Upper lobe of right lung (tissue), 1 donor: ENCODE measurements around the gene DHRSX. TPM values are rescaled to one million over a fixed set of nuclear protein-coding genes. Genes with fewer than 3 reads are reported as not detected.
"Not testable (repeated sequence)": the region's sequence is repeated elsewhere in the genome, so short reads cannot be mapped to it uniquely, and the experiment has no call there.

Experiments used
- ATAC-seq: fragments of 200-7000 bp; cut with Tn5 transposase; one replicate; pipeline ENCODE4 v1.9.1; 2020; ENCODE audit warnings: mild to moderate bottlenecking, moderate library complexity
- DNase-seq: peaks from one replicate; pipeline ENCODE4 v3.0.0-alpha.2; 2020
- H3K27ac ChIP-seq: fragments of 200-600 bp; one replicate; pipeline ENCODE4 v1.8.0; 2022
- H3K27me3 ChIP-seq: fragments of 200-600 bp; one replicate; pipeline ENCODE4 v1.8.0; 2022; ENCODE audit warnings: mild to moderate bottlenecking
- H3K36me3 ChIP-seq: fragments of 200-600 bp; one replicate; pipeline ENCODE4 v1.8.0; 2022
- H3K4me1 ChIP-seq: fragments of 200-600 bp; one replicate; pipeline ENCODE4 v1.8.0; 2022
- H3K4me3 ChIP-seq: fragments of 200-600 bp; one replicate; pipeline ENCODE4 v1.8.0; 2022; ENCODE audit warnings: mild to moderate bottlenecking
- H3K9me3 ChIP-seq: fragments of 200-600 bp; one replicate; pipeline ENCODE4 v1.8.0; 2022
- CTCF ChIP-seq: fragments of 200-600 bp; IDR thresholded peaks from one replicate; pipeline ENCODE4 v1.8.0; 2022; ENCODE audit warnings: antibody characterized with exemption
- intact Hi-C: fragments of 100-400 bp; cut with DNase I; formaldehyde crosslinking; loops from one replicate; pipeline ENCODE4 v1.11.0; 2022
- total RNA-seq: library from RNA; stranded (reverse); fragmentation: NEBNext Ultra II Directional; extraction: Animal tissue kit (Norgen Biotek cat#: 25700); gene quantifications from one replicate; pipeline ENCODE4 v1.2.1, GENCODE V29; 2021
- donor health status: DM: no; HTN: yes; CAD: no; lungs with severe emphysema.

The DHRSX gene
- total RNA-seq, 1 donor from 2014 or later = 34.8 TPM

- no peaks in the 10 kb centered on the region for H3K9me3 ChIP-seq
- H3K36me3 ChIP-seq = no peaks in the 10 kb centered on the region
- H3K4me1 ChIP-seq = no peaks in the 10 kb centered on the region
- intact Hi-C loops = no loop called here
- ATAC-seq (no peak), DNase-seq (no peak)
- no peak for TF ChIP-seq CTCF
- H3K4me3 ChIP-seq = no peak overlapping the region
- no peaks in the 10 kb centered on the region for H3K27me3 ChIP-seq
- no peak overlapping the region for H3K27ac ChIP-seq
Measured at GRCh38 chrX:2313864-2314640, 186.7 kb downstream of the DHRSX start.

- H3K4me1 ChIP-seq, DNase-seq, H3K9me3 ChIP-seq, H3K4me3 ChIP-seq, ATAC-seq, H3K36me3 ChIP-seq, intact Hi-C loops, H3K27ac ChIP-seq, H3K27me3 ChIP-seq: not testable (repeated sequence)
Measured at GRCh38 chrX:2312061-2312591, 188.7 kb downstream of the DHRSX start.

- Histone ChIP-seq H3K4me3 (no peak overlapping the region), H3K4me1 (no peaks in the 10 kb centered on the region), H3K9me3 (no peaks in the 10 kb centered on the region), H3K36me3 (no peaks in the 10 kb centered on the region), H3K27ac (no peak overlapping the region), H3K27me3 (no peaks in the 10 kb centered on the region)
- no peak for DNase-seq
- intact Hi-C loops = no loop called here
- no peak for TF ChIP-seq CTCF
- ATAC-seq = no peak
Measured at GRCh38 chrX:2311501-2311900, 189.3 kb downstream of the DHRSX start.

GRCh38 chrX:2301901-2302300 lies 198.9 kb downstream of the DHRSX start:
- Histone ChIP-seq H3K27ac (no peak overlapping the region), H3K9me3 (no peaks in the 10 kb centered on the region), H3K27me3 (no peaks in the 10 kb centered on the region), H3K36me3 (no peaks in the 10 kb centered on the region), H3K4me1 (no peaks in the 10 kb centered on the region), H3K4me3 (no peak overlapping the region)
- ATAC-seq = no peak
- intact Hi-C loops = no loop called here
- DNase-seq = no peak
- no peak for TF ChIP-seq CTCF

GRCh38 chrX:2299871-2300270 lies 200.9 kb downstream of the DHRSX start:
- Histone ChIP-seq H3K27me3 (no peaks in the 10 kb centered on the region), H3K4me1 (no peaks in the 10 kb centered on the region), H3K9me3 (no peaks in the 10 kb centered on the region), H3K27ac (no peak overlapping the region), H3K36me3 (no peaks in the 10 kb centered on the region), H3K4me3 (no peak overlapping the region)
- intact Hi-C loops = no loop called here
- no peak for TF ChIP-seq CTCF
- ATAC-seq = no peak
- no peak for DNase-seq

- Histone ChIP-seq H3K27ac (no peak overlapping the region), H3K9me3 (no peaks in the 10 kb centered on the region), H3K4me3 (no peak overlapping the region), H3K36me3 (peaks cover 17% of the 10 kb centered on the region), H3K4me1 (no peaks in the 10 kb centered on the region), H3K27me3 (no peaks in the 10 kb centered on the region)
- no peak for TF ChIP-seq CTCF
- DNase-seq (no peak), ATAC-seq (no peak)
- intact Hi-C loops = no loop called here
Measured at GRCh38 chrX:2286731-2287130, 214.0 kb downstream of the DHRSX start.
